Stimulated activated CD4-positive, alpha-beta T cell treated with anti-CD3 and anti-CD28 coated beads, Interleukin-15, amount 100 ng/mL, for 48 hours (primary cell): ENCODE results near the gene ZNF57.
A peak's percentile ranks its signal among the peaks of the same experiment; 100 is the strongest.
"Not testable (repeated sequence)": the region's sequence is repeated elsewhere in the genome, so short reads cannot be mapped to it uniquely, and the experiment has no call there.

Experiments
- DNase-seq, 2 donors: peaks; one replicate each; pipeline ENCODE4 v3.0.0-alpha.2; 2020; ENCODE audit warnings: low read depth in 2 of 2

The ZNF57 gene

DNA sequence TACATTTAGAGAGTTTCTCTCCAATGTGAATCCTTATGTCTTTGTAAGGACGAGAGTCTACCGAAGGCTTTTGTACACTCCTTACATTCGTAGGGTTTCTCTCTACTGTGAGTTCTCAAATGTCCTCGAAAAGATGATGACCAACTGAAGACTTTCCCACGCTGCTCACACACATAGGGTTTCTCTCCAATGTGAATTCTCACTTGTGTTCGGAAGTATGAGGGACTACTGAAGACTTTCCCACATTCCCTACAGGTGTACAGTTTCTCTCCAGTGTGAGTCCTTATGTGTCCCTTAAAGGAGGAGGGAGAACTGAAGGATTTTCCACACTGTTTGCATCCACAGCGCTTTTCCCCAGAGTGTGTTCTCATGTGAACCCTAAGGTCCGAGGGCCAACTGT, 4.0 kb upstream of the ZNF57 start:
- DNase-seq = no peak

- no peak for DNase-seq
Observed at GRCh38 chr19:2902590-2903218, 2.0 kb downstream of the ZNF57 start.

DNA sequence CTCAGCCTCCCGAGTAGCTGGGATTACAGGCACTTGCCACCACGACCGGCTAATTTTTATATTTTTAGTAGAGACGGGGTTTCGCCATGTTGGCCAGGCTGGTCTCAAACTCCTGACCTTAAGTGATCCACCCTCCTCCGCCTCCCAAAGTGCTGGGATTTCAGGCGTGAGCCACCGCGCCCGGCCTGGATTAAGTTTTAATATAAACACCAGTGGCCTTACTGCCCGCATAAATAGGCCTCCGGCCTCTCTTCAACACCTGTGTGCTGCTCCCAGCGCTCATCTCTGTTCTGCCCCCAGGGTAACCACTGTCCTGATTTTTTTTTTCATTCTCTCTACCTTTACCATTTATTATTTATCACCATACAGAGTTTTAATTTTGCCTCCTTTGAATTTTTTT, 2.6 kb downstream of the ZNF57 start:
- DNase-seq = not testable (repeated sequence)

DNA sequence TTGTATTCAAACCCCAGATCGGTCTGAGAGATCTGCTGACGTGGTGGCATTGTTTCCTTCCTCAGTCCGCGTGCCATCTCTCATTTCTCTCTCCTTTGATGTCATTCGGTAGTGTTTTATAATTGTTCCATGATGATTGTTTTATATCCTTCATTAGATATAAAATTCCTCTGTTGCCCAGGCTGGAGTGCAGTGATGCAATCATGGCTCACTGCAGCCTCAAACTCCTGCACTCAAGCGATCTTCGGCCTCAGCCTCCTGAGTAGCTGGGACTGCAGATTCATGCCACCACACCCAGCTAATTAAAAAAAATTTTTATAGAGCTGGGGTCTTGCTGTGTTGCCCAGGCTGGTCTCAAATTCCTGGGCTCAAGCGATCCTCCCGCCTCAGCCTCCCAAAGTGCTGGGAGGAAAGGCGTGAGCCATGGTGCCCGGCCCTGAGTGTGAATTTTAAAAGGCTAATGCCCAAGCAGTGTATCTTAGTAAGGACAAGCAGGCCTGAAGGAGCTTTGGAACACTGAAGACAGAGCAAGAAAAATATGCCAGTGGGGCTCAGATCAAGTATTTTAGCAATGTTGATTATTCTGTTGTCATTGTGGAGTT, 5.3 kb downstream of the ZNF57 start:
- DNase-seq = no peak

DNA sequence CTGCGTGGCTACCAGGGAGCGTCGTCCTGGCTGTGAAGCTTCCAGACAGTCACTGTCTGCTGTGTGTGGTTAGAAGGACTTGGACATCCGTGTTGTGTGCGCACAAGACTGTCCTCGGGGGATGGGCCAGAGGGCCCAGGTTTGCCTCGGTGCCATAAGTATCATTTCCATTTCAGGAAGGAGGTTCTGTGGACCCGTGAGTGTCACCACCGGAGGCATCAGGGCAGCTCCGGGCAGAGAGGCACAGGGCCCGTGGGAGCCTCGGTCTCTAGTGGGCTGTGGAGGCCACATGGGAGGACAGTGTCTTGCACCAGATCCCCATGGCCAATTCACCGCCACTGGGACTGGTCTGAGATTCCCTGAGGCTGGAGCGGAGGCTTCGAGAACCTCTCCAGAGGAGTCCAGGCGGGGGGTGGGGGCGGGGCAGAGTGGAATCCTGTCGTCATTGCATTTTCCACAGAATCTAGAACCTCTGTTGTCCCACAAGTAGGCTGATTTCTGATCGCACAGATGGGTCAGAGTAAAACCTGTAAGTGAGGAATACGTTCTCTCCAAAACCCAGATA, 6.0 kb downstream of the ZNF57 start:
- DNase-seq = no peak

GRCh38 chr19:2912306-2912705, 11.6 kb downstream of the ZNF57 start:
- no peak for DNase-seq

DNA sequence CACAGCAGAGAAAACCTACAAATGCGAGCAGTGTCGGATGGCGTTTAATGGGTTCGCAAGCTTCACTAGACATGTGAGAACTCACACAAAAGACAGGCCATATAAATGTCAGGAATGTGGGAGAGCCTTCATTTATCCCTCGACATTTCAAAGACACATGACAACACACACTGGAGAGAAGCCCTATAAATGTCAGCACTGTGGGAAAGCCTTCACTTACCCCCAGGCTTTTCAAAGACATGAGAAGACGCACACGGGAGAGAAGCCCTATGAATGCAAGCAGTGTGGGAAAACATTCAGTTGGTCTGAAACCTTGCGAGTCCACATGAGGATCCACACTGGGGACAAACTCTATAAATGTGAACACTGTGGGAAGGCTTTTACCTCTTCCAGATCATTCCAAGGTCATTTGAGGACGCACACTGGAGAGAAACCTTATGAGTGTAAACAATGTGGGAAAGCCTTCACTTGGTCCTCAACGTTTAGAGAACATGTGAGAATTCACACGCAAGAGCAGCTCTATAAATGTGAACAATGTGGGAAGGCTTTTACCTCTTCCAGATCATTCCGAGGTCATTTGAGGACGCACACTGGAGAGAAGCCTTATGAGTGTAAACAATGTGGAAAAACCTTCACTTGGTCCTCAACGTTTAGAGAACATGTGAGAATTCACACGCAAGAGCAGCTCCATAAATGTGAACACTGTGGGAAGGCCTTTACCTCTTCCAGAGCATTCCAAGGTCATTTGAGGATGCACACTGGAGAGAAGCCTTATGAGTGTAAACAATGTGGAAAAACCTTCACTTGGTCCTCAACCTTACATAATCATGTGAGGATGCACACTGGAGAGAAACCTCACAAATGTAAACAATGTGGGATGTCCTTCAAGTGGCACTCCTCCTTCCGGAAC, 16.8 kb downstream of the ZNF57 start:
- DNase-seq = no peak

- no peak for DNase-seq
Observed at GRCh38 chr19:2922987-2923386, 22.3 kb downstream of the ZNF57 start.

GRCh38 chr19:2923510-2923909, 22.8 kb downstream of the ZNF57 start:
- no peak for DNase-seq

- no peak for DNase-seq
Observed at GRCh38 chr19:2926341-2927031, 25.8 kb downstream of the ZNF57 start.

DNA sequence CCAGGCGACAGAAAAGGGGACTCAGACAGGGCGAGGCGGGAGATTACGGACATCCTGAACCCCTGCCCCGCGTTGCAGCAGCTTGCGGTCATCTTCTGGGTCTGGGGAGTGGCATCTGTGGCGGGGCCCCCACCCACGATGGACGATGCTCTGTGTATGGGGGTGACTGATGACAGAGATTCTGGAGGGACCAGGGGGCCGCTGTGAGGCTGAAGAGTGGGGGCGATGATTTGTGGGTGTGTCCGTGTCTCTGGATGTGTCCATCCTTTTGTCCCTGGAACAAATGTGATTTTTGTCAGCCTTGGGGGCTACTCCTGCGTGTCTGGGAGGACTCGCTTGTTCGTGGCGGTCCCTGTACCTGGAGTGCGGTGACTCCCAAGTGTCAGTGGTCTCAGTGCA, 26.3 kb downstream of the ZNF57 start:
- no peak for DNase-seq

GRCh38 chr19:2933490-2933910, 32.8 kb downstream of the ZNF57 start:
- DNase-seq = no peak

DNA sequence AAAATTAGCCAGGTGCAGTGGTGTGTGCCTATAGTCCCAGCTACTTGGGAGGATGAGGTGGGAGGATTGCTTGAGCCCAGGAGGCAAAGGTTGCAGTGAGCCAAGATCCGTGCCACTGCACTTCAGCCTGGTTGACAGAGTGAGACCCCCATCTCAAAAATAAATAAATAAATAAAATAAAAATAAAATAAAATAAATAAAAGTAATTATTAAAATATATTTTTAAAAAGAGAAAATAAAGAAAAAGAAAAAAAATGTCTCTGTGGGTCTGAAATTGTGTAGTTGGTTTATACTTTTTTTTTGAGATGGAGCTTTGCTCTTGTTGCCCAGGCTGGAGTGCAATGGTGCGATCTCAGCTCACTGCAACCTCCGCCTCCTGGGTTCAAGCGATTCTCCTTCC, 35.1 kb downstream of the ZNF57 start:
- DNase-seq = not testable (repeated sequence)

GRCh38 chr19:2942928-2943640, 42.4 kb downstream of the ZNF57 start:
- no peak for DNase-seq

- DNase-seq = no peak
Observed at GRCh38 chr19:2944403-2944774, 43.7 kb downstream of the ZNF57 start.

- peak; percentile 99 for DNase-seq
Observed at GRCh38 chr19:2944775-2945574, 44.2 kb downstream of the ZNF57 start, which contains the start of gene ZNF77. TSS of gene ZNF77 (minus strand) at chr19:2944971. CDS start at chr19:2944840, 131 bp downstream.

GRCh38 chr19:2945575-2946184, 45.0 kb downstream of the ZNF57 start:
- no peak for DNase-seq

- DNase-seq = no peak
Observed at GRCh38 chr19:2949939-2950285, 49.2 kb downstream of the ZNF57 start.

- peak; percentile 100 for DNase-seq
Observed at GRCh38 chr19:2950286-2951124, 49.8 kb downstream of the ZNF57 start.
